Measurements from ENCODE around the gene CCDC136.

- TF ChIP-seq CTCF (conservative IDR thresholded peaks at IDR 0.05; ENCODE audit: low read depth in 2 of 2) (no peak), EZH2phosphoT487 (IDR thresholded peaks at IDR 0.05; ENCODE audit: unreplicated experiment) (no peak), EZH2 (IDR thresholded peaks at IDR 0.05; ENCODE audit: low read depth, unreplicated experiment) (no peak), CREB1 (CRISPR knock-in tag; IDR thresholded peaks at IDR 0.05; ENCODE audit: low read depth) (no peak)
These were observed 12.8 kb upstream of the CCDC136 start for GRCh38 chr7:128778946-128779345.

All from GM23338 (cell line).